Measurements from ENCODE around the gene PDLIM4.

Gene PDLIM4

DNA sequence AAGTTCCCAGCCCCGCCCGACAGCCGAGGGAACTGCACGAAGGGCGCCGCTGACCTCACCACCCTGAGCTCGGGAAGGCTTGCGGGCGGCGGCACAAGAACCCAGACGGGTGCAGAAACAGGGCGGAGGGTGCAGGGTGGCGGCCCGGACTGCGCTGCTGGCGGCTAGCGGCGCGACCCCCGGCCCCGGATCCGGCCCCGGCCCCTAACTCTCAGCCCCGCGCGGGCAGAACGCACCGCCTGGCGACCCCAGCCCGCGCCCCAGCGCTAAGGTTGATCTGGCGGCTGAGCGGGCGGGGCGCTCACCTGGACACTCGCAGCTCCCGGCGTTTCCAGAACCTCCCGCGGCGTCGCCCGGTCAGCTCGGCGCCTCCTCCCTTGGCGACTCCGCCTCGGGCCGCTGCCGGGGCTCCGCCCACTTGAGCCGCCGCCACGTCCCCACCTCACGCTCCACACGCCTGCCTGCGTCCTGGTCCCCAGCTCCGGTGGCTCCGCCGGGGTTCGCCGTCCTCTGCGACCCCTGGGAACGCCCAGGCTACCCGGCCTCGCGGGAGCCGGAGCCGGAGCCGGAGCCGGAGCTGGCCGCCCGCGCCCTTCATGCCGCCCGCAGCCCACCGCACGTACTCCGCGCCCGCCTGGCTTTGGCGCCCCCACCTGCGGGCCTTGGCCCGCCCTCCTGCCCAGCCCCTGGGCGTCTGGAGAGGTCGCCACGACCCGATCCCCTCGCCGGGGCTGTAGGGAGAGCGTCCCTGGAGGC is 29.8 kb upstream of the PDLIM4 start, which contains the start of gene P4HA2:
P4HA2 (minus strand) TSS at position 369 of the 756 bp plus-strand sequence. CDS start 9,227 bp downstream, outside the sequence.
- DNase-seq: peak; percentile 48

DNA sequence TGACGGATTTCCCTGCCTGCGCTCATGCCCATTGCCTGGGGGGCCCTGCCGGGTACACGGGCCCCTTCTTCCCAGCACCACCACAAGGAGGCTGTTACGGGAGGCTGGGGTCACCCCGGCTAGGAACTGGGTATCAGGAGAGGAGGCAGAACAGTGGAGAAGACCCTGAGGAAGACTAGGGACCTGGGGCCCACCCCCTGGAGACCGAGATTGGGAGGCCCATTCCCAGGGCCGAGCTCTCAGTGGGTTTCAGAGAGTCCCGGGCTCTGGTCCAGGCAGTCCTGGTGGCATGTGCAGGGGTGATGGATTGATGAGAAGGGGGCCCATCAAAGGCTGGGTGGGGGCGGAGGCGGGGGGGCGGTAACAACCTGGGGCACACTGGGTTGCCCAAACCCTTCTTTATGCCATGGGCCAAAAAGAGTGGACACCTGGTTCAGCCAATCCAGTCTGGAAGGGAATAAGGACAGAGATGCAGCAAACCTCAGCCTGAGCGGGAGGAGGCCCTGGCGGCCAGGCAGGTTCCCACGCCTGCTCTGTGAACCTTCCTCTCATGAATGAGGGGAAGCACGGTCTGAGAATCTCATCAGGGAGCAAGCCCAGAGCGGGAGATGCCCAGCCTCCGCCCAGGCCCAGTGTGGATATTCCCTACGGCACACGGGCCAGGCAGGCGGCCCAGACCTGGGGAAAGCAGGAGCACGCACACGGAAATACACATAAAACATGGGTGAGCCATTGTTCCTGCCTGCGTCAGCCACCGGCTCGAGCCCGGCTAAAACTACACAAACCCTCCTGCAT is 29.1 kb upstream of the PDLIM4 start:
- no peak for DNase-seq

DNA sequence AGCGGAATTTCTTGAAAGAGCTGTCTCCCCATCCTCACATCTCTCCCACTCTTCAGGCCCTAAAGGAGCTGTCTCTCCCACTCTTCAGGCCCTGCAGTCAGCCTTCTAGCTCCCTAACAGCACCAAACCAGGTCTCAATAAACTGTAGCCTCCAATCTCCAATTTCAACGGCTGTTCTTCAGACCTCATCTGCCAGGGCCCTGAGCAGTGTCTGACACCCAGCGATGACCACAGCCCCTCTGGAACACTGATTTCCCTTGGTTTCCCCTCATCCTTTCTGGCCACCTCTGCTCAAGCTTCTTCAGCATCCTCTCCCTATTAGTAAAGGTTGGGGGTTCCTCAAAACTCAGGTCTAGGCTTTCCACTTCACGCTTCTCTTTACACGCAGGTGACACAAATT is 28.3 kb upstream of the PDLIM4 start:
- no peak for DNase-seq

DNA sequence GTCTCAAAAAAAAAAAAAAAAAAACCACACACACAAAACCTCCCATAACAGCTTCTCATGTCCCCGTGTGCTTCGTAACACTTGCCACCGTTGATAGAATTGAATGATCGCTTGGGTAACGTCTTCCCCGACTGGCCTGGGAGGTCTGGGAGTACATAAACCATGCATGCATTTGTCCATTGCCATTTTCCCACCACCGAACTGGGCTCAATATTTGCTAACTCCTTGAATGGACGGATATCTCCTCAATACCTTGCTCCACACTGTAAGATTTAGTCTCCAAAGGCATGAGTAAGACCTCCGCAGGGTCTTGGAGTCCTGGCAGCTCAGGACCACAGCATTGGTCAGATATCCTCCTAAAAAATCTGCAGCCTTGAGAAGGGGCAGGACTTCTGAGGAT is 26.6 kb upstream of the PDLIM4 start:
- DNase-seq: no peak

DNA sequence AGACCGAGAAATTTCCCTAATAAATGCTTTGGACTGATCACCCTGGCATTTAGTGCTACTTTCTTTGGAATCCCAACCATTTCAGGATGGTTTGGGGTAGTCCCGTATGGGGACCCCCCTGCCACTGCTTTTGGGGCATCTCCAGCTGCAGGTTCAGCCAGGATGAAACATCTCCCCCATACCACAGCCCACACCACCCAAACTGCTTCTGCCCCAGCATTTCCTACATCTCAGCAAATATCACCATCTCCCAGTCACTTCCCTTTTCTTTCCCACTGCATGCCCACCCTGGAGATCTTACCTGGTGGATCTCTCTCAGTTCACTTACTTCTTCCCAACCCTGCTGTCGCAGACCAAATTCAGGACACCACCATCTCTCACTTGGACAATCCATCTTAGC is 25.0 kb upstream of the PDLIM4 start:
- no peak for DNase-seq

DNA sequence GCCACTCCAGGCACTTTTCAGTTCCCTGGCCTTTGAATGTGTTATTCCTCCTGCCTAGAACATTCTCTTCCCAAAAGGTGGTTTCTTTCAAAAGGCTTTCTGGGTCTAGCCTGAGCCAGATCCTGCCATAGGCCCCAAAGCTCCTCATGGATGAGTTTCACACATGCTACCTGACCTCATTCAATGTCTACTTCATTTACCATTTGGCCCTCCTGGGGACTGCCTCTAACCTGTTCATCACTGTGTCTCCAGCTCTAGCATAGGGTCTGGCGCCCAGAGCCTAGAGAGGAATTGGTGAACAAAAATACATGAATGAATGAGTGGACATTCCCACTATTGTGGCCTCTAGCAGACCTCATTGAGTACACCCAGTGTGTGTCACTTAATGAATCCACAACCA is 24.4 kb upstream of the PDLIM4 start:
- DNase-seq: no peak

DNA sequence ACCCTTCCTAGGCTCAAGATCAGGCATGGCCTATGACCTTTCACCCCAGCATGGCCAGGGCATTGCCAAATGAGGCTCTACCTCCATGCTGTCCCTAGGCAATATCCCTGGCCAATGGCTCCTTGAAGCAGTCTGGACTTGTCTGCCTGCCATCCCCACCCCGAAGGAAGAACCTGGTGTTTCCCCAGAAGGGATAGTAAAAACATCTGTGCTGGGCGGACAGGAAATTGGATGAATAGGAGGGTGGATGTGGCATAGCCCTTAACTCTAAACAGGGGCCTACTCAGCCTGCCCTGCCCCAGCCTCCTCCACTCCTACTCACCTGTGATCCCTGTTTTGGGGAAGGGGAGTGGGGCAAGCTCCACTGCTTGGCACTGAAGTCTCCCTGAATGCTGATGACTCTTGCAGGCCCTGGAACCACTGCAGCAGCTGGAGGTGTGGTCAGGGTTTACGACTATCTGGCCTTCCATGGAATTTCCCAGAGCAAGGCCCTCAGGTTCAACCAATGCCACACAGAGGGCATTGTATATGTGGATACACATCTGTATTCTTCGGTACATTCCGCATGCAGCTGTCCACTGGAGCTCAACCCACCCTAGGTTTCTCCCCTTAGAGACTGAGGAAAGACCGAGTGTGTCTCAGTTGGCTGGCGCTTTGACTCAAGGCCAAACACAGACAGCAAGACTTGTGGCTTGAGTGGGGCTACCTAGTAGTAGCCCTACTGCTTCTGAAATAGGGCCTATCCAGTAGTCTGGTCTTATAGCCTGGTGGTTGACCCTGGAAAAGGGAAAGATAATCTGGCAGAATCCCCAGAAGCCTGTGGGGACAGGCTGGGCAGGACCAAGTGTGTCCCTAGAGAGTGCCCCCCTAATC is 23.4 kb upstream of the PDLIM4 start:
- DNase-seq: no peak

DNA sequence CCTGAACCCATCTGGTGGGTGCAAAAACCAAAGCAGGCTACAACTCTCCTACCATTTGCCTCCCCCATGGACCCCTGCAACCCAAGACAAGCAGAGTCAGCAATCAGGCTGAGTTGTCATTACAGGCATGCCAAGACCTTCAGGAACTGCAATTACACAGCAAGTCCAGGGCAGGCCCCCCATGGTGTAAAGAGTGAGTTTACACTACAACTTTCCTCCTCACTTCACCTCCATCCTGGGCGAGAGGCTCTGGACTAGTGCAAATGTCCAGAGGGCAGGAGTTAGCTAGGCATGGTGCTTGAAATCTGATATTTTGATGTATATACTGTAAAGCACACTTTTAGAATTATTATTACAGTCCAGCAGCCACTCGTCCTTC is 22.8 kb upstream of the PDLIM4 start:
- DNase-seq: no peak

DNA sequence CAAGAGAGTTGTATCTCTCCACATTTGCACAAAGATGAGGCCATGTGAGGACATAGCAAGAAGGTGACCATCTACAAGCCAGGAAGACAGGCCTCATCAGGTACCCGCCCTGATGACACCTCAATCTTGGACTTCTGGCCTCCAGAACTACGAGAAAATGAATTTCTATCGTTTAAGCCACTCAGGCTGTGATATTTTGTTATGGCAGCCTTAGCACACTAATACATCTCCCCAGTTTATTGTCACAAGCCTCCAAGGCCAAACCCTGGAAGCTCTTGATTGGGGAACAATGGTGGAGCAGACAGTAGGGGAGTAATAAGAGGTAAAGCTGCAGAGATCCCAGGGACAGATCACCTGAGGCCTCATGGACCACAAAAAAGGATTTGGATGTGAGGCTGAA is 22.2 kb upstream of the PDLIM4 start:
- DNase-seq: no peak

DNA sequence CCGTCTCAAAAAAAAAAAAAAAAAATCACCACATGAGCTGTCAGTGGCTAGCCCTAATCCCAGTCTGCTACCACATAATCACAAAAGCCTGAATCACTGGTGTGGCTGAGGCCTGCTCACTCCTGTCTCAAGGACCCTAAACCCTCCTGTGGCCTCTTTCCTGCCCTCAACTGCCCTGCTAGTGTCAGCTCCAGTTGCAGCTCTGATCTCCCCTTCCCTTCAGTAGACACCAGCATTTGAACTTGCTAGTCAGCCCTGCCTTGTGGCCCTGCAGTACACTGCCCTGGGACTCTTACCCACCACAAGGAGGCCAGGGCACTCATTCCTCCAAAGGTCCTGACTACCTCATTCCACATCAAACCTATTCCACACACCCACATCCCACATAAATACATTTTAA is 20.4 kb upstream of the PDLIM4 start:
- DNase-seq: no peak

DNA sequence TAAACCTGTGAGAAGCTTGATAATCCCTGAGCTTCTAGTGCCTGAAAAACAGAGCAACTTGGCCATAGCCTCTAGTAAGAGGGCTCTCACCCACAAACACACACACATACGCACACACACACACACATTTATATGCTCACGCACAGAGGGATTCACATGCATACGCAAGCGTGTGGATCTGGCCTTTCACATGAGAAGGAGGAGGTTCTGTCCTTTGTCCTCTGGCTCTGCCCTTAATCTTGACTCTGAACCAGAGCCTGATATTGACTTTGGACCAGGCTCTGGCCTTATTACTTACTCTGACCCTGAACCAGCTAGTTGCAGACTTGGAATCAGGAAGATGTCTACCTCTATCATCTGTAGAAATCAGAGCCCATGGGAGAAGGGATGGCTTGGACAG is 19.8 kb upstream of the PDLIM4 start:
- DNase-seq: no peak

DNA sequence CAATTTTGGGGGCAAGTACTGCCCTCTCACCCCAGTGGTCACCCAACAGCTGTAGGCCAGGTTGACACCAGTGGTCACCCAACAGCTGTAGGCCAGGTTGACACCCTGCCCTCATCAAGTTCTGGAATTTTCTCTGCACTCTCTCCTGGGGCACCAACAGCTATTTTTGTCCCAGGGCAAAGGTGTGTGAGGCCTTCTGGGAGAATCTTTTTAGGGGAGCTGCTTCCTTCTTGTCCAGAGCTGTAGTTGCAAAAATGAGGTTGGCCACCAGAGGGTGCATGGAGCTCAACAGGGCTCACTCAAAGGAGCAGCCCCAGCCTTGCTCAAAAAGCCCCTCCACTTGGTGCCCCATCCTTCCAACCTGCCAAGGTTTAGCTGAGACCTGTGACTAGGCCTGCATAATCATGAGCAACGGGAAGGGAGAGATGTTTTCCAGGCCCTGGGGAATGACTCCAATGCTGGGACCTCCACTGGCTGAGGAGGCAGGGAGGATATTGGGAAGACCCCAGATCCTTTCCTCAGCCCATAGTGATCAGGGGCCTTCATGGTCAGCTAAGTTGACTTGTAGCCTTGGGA is 19.2 kb upstream of the PDLIM4 start:
- peak; percentile 71 for DNase-seq

DNA sequence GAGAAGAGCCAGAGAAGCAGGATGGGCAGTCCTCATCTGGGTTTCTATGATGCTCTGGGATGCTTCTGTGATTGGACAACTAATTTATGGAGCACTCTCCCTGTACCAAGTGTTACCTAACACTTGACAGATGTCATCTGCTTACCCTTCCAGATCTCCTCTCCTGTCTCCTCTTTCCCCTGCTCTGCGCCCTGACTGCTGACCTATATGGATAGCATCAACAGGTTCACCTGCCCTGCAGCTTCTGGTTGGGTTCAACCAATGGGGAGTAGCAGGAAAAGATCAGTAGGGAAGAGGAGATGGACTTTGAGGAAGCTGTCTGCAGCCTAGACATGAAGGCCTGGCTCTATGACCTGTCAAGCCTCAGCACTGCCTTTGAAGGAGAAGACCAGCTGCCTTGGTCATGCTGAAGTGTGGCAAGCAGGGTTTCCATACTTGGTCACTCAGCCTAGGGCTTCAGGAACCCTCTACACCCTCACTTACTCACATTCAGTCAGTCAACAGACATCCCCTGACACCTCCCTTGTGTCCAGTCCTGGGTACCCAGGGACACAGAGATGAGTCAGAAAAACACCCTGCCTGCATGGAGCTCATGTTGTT is 18.5 kb upstream of the PDLIM4 start:
- no peak for DNase-seq

DNA sequence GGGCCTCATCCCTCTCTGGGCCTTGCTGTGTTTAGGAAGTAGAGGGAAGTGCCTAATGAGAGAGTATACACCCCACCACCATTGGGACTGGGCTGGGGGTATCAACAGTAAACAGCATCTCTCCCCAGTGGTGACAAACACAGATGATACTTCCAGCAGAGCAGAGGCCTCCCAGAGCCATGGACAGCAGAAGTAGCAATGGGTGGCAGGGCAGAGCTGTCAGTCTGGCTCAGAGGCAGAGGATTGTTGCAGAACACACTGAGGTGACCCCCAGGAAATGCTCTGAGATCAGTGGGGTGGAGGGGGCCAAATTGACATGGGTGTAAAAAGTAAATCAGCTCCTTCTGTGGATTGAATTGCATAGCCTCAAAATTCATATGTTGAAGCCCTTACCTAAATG is 17.7 kb upstream of the PDLIM4 start:
- no peak for DNase-seq

DNA sequence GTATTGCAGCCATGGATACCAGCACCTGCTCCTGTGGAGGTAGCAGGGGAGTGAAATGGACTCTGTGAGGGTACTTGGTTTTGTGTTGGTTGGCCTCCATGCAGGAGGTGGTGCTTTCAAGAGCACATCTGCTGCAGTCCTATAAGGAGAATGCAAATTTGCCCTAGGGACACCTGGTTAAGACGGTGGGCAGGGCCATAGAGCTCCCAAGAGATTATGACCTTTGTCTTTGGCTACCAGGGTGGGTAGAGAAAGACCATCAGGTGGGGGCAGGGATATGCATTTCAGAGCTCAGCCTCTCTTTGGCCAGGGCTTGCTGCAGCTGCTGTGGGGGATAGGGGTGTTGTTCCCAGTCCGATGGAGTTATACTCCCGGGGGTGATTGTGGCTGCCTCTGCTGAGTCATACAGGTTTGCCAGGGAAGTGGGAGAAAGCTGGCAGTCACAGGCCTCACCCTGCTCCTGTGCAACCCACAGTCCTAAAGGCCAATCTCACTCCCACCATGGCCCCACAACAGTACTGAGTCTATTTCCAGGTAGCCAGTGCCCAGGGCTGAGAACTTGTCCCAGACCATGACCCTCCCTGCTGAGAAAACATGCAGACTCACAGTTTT is 14.0 kb upstream of the PDLIM4 start:
- DNase-seq: no peak

DNA sequence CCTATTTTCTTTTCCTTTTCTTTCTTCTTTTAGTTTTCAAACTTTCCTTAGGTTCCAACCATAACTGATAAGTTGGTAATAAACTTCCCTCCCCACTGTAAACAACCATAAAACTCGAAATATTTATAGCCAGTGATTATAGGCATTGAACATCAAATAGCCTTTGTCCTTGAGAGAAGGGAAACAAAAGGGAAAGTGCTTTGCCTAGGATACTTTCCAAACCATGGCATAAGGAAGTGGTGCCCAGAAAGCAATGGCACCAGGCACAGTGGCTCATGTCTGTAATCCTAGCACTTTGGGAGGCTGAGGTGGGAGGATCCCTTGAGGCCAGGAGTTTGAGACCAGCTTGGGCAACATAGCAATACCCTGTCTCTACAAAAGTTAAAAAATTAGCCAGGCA is 11.9 kb upstream of the PDLIM4 start:
- DNase-seq: no peak

DNA sequence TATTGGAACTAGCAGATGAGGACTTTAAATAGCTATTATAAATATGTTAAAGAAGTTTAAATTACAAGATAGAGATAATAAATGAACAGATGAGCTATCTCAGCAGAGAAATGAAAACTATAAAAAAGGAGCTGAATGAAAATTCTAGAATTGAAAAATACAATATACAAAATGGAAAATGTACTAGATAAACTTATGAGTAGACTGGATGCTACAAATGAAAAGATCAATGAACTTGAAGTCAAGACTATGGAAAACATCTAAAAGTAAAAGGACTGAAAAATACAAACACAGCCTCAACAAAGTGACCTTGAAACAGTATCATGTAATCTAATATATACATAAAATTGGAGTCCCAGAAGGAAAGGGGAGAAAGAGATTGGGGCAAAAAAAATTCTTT is 10.7 kb upstream of the PDLIM4 start:
- no peak for DNase-seq

DNA sequence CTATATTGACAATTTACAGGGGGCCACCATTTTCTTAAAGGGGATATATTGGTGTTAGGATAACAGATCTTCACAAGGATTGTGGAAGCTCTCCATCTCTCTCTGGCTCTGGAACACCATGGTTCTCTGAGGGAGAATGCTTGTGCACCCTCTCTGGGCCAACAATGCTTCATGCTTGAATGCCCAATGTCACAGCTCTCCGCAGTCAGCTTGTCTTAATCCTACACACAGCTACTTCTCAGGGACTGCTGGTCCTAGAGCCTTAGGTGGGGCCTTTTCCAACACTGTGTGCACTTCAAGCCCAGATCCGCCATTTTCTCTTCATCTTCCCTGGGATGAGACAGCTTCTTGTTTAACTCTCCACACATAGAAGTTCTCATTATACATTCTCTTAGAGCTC is 6.9 kb upstream of the PDLIM4 start:
- DNase-seq: no peak

DNA sequence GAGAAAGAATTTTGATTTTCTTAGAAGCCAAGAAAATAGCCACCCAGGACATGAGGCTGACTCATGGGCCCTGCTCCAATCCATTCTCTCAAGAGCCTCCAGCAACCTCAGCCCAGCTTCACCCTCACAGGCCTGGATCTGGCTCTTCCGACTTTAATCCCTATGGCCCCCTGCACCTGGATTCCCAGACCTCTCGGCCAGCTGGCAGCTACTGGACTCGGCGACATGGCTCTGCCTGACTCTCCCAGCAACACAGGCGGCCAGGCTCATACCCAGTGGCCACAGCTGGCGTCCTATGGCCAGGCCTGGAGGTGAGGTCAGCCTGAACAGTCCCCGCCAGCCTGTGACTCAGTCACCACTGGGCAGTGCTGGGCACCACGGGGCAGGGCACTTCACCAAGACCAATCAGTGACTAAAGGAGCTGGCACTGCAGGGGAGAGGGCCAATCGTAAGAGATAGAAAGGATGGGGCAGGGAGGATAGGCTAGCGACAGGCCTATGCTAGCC is 6.2 kb upstream of the PDLIM4 start:
- DNase-seq: no peak

DNA sequence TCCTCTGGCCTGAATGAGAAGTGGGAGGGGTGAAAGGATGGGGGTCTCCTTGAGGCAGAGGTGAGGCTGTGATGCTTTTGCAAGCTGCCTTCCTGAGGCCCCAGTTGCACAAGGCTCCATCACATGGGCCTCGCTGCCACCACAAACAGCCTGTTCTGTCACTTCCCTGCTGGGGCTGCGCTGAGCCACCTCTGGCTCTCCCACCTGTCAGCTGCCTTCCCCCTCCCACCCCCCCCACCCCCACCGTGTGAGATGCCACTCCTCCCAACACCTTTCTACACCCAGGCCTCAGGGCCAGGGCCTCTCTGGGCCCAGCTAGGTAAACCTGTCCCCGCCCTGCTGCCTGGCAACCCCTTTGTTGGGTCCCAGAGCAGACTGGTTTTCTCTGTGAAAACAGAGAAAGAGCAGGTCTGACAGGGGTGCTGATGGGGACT is 4.5 kb upstream of the PDLIM4 start:
- DNase-seq: no peak

DNA sequence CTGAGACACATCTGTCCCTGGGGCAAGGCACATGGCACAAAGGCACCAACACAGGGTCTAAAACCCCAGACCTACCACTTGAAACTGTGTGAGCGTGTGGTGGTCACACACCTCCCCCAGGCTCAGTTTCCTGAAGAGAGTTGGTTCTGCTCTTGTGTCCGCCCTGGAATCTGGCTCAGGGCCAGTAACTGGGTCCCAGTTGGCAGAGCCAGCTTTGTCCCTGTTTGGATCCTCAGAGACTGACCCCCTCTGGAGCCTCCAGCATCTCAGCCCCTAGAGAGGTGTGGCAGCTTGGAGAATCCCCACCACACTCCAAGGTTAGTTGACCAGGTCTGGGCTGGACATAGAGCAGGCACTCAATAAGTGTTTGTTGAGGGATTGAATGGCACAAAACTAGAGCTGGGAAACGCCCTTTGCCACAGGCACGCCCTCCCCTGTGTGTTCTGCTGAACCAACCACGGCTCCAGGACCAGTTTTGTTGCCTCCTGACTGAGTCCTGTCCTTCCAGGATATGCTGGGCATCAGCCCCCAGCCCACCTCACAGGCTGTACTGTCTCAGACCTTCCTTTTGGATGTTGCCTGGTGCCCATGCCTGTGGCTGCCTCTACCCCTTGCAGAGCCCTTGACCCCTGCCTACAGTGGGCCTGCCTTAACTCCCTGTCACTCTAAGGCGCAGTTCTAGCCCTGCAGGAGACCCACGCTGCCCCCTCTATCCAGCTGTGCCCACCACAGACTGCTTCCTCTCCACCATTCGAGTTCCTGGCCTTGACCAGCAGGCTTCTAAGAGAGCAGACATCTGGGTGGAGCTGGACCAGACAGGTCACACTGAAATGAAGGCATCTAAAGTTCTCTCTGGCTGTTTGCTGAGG is 3.8 kb upstream of the PDLIM4 start:
- DNase-seq: no peak
